HG03575 (cell line): Measurements from ENCODE around the gene PLCG1.

ENCODE experiments used
- ATAC-seq: cut with Tn5 transposase; IDR thresholded peaks from one replicate; pipeline ENCODE4 v1.9.1; 2021; ENCODE audit not compliant: unreplicated experiment, insufficient number of reproducible peaks, low FRiP score; ENCODE audit errors: extremely low read depth

PLCG1 gene

GRCh38 chr20:41140226-41141133 is 3.1 kb downstream of the PLCG1 start:
- ATAC-seq, result no peak

GRCh38 chr20:41141153-41141815 is 3.9 kb downstream of the PLCG1 start:
- ATAC-seq, result no peak

- ATAC-seq, result no peak
Observed at GRCh38 chr20:41142245-41142644, 4.9 kb downstream of the PLCG1 start.

GRCh38 chr20:41142919-41143318 is 5.6 kb downstream of the PLCG1 start:
- no peak for ATAC-seq

- ATAC-seq, result no peak
Observed at GRCh38 chr20:41143354-41143753, 6.0 kb downstream of the PLCG1 start.

- ATAC-seq, result no peak
Observed at GRCh38 chr20:41145317-41145716, 8.0 kb downstream of the PLCG1 start.

GRCh38 chr20:41145821-41146620 is 8.7 kb downstream of the PLCG1 start:
- no peak for ATAC-seq

- no peak for ATAC-seq
Observed at GRCh38 chr20:41147767-41148191, 10.4 kb downstream of the PLCG1 start.

GRCh38 chr20:41148942-41149341 is 11.6 kb downstream of the PLCG1 start:
- no peak for ATAC-seq

GRCh38 chr20:41150664-41151063 is 13.3 kb downstream of the PLCG1 start:
- ATAC-seq, result no peak

GRCh38 chr20:41151134-41151869 is 14.0 kb downstream of the PLCG1 start:
- ATAC-seq, result no peak

- ATAC-seq, result no peak
Observed at GRCh38 chr20:41152108-41152757, 14.9 kb downstream of the PLCG1 start.

- ATAC-seq, result no peak
Observed at GRCh38 chr20:41154436-41155176, 17.3 kb downstream of the PLCG1 start.

- ATAC-seq, result no peak
Observed at GRCh38 chr20:41155261-41155660, 17.9 kb downstream of the PLCG1 start.

GRCh38 chr20:41158082-41158625 is 20.8 kb downstream of the PLCG1 start:
- no peak for ATAC-seq

- ATAC-seq, result no peak
Observed at GRCh38 chr20:41159547-41159946, 22.2 kb downstream of the PLCG1 start.

GRCh38 chr20:41160686-41161085 is 23.3 kb downstream of the PLCG1 start:
- no peak for ATAC-seq

- no peak for ATAC-seq
Observed at GRCh38 chr20:41161886-41162285, 24.5 kb downstream of the PLCG1 start.
